Sigmoid colon (tissue), 7 donors: ENCODE measurements around the gene WNT7A. TPM values are rescaled to one million over a fixed set of nuclear protein-coding genes. Genes with fewer than 3 reads are reported as not detected.

ENCODE experiments used
- DNase-seq: peaks from one replicate; pipeline ENCODE4 v3.0.0-alpha.2; 2019
- H3K27ac ChIP-seq, 4 donors: fragments of 200-600 bp; sonication (generic); one replicate each; pipeline ENCODE4 v1.5.1; 2016 to 2019; ENCODE audit warnings: mild to moderate bottlenecking in 1 of 4
- H3K27me3 ChIP-seq, 3 donors: fragments of 200-600 bp; sonication (generic); one replicate each; pipeline ENCODE4 v1.5.1; 2019; ENCODE audit warnings: mild to moderate bottlenecking in 1 of 3
- H3K36me3 ChIP-seq, 4 donors: fragments of 200-600 bp; sonication (generic); one replicate each; pipeline ENCODE4 v1.5.1; 2016 to 2019
- H3K4me1 ChIP-seq, 4 donors: fragments of 200-600 bp; sonication (generic); one replicate each; pipeline ENCODE4 v1.5.1; 2017 to 2019
- H3K4me3 ChIP-seq, 4 donors: fragments of 200-600 bp; sonication (generic); one replicate each; pipeline ENCODE4 v1.5.1; 2017 to 2019; ENCODE audit warnings: mild to moderate bottlenecking in 2 of 4, moderate library complexity in 1 of 4
- H3K9me3 ChIP-seq, 4 donors: fragments of 200-600 bp in 3 of 4; sonication (generic) in 3 of 4; one replicate each; pipeline versions ENCODE4 v1.5.1 to v1.6.1; 2013 to 2019
- CTCF ChIP-seq, 4 experiments: fragments of 450-650 bp in 3 of 4; fragments of 200-600 bp in 1 of 4; IDR thresholded peaks; one replicate each; pipeline ENCODE4 v1.5.1; 2016 to 2019; ENCODE audit warnings: antibody characterized with exemption in 4 of 4, mild to moderate bottlenecking in 3 of 4, moderate library complexity in 2 of 4
- EP300 ChIP-seq, 4 donors: sonication (generic); formaldehyde crosslinking; IDR thresholded peaks; one replicate each; pipeline ENCODE4 v1.6.1; 2017; ENCODE audit warnings: antibody characterized with exemption in 4 of 4
- POLR2A ChIP-seq, 2 donors: fragments of 450-650 bp; IDR thresholded peaks; one replicate each; pipeline ENCODE4 v1.6.1; 2016; ENCODE audit warnings: antibody characterized with exemption in 2 of 2, mild to moderate bottlenecking in 2 of 2, moderate library complexity in 2 of 2
- POLR2AphosphoS5 ChIP-seq, 4 donors: sonication (generic); formaldehyde crosslinking; IDR thresholded peaks; one replicate each; pipeline ENCODE4 v1.6.1; 2017; ENCODE audit warnings: antibody characterized with exemption in 4 of 4
- WGBS, 2 donors: extraction: QIAGEN DNeasy Blood & Tissue Kit; methylation state at CpG; one replicate each; pipeline ENCODE4 v1.1.7; 2013; 5-methylcytosine and 5-hydroxymethylcytosine counted together
- intact Hi-C: fragments of 100-400 bp; cut with DNase I; formaldehyde crosslinking; loops from one replicate; pipeline ENCODE4 v1.15.1; 2023
- polyA plus RNA-seq, 3 donors: library from polyadenylated mRNA; stranded (reverse); fragments of 200-250 nt; gene quantifications; one replicate each; pipeline ENCODE4 v1.2.3, GENCODE V29; 2013
- total RNA-seq, 4 donors: library from RNA; depleted of rRNA; stranded (reverse); fragments of >200 nt; gene quantifications; one replicate each; pipeline ENCODE4 v1.1.0, GENCODE V29; 2016
- donor health status: healthy with polysubstance abuse.
- donor health status: Bipolar disorder and iron deficiency.
- donor health status: healthy.

The WNT7A gene
- total and polyA plus RNA-seq, 7 donors: 0.03 TPM; not detected in 6

GRCh38 chr3:13825821-13826220, 54.0 kb downstream of the WNT7A start:
- intact Hi-C loops: no loop called here
- Histone ChIP-seq H3K9me3 (peaks cover 0 to 3% (median 0%) of the 10 kb centered on the region in 4 donors), H3K36me3 (no peaks in the 10 kb centered on the region), H3K4me3 (no peak overlapping the region), H3K27me3 (no peaks in the 10 kb centered on the region), H3K27ac (no peak overlapping the region), H3K4me1 (no peaks in the 10 kb centered on the region)
- TF ChIP-seq EP300 (IDR thresholded peaks at IDR 0.05) (no peak), POLR2A (IDR thresholded peaks at IDR 0.05) (no peak), POLR2AphosphoS5 (IDR thresholded peaks at IDR 0.05) (no peak), CTCF (IDR thresholded peaks at IDR 0.05) (no peak)
- peak; percentile 34 for DNase-seq
- whole genome bisulfite sequencing, 2 donors: 88% methylated on average over 10 of the region's 10 CpGs

- Histone ChIP-seq H3K9me3 (peaks cover 0 to 3% (median 0%) of the 10 kb centered on the region in 4 donors), H3K4me1 (no peaks in the 10 kb centered on the region)
- intact Hi-C loops: no loop called here
Observed at GRCh38 chr3:13825311-13825579, 54.6 kb downstream of the WNT7A start.

GRCh38 chr3:13824521-13825310, 55.2 kb downstream of the WNT7A start:
- no peaks in the 10 kb centered on the region for H3K36me3 ChIP-seq
- 66 to 79% methylated on average over 8 of the region's 8 CpGs for WGBS, 2 donors
- no peak for TF ChIP-seq POLR2A (IDR thresholded peaks at IDR 0.05)
- no peak for TF ChIP-seq CTCF (IDR thresholded peaks at IDR 0.05)
- no peak for TF ChIP-seq POLR2AphosphoS5 (IDR thresholded peaks at IDR 0.05)
- TF ChIP-seq EP300 (IDR thresholded peaks at IDR 0.05): no peak

More at GRCh38 chr3:13825311-13825579, 54.6 kb downstream of the WNT7A start:
- DNase-seq: no peak
- Histone ChIP-seq H3K4me3 (no peak overlapping the region), H3K27me3 (no peaks in the 10 kb centered on the region), H3K36me3 (no peaks in the 10 kb centered on the region), H3K27ac (no peak overlapping the region)
- WGBS, 2 donors: 87 to 89% methylated on average over 3 of the region's 3 CpGs
- TF ChIP-seq POLR2AphosphoS5 (IDR thresholded peaks at IDR 0.05): no peak
- TF ChIP-seq POLR2A (IDR thresholded peaks at IDR 0.05): no peak
- TF ChIP-seq EP300 (IDR thresholded peaks at IDR 0.05): no peak
- no peak for TF ChIP-seq CTCF (IDR thresholded peaks at IDR 0.05)

GRCh38 chr3:13823692-13824091, 56.2 kb downstream of the WNT7A start:
- DNase-seq: no peak
- WGBS, 2 donors: 81 to 83% methylated on average over 3 of the region's 3 CpGs
- H3K27ac ChIP-seq: no peak overlapping the region
- no peaks in the 10 kb centered on the region for H3K4me1 ChIP-seq
- H3K4me3 ChIP-seq: no peak overlapping the region
- TF ChIP-seq POLR2AphosphoS5 (IDR thresholded peaks at IDR 0.05): no peak
- TF ChIP-seq EP300 (IDR thresholded peaks at IDR 0.05): no peak
- no peak for TF ChIP-seq CTCF (IDR thresholded peaks at IDR 0.05)
- TF ChIP-seq POLR2A (IDR thresholded peaks at IDR 0.05): no peak
- intact Hi-C loops: no loop called here
- no peaks in the 10 kb centered on the region for H3K36me3 ChIP-seq
- H3K27me3 ChIP-seq: no peaks in the 10 kb centered on the region
- H3K9me3 ChIP-seq: peaks cover 0 to 3% (median 0%) of the 10 kb centered on the region in 4 donors

More at GRCh38 chr3:13824521-13825310, 55.2 kb downstream of the WNT7A start:
- H3K27ac ChIP-seq: no peak overlapping the region
- peaks cover 0 to 3% (median 0%) of the 10 kb centered on the region in 4 donors for H3K9me3 ChIP-seq
- H3K4me3 ChIP-seq: no peak overlapping the region
- no peaks in the 10 kb centered on the region for H3K27me3 ChIP-seq
- H3K4me1 ChIP-seq: no peaks in the 10 kb centered on the region
- peak; percentile 46 for DNase-seq
- intact Hi-C loops: no loop called here
